Lung (tissue), 12 donors: Measurements from ENCODE around the gene MSRB1. TPM values are rescaled to one million over a fixed set of nuclear protein-coding genes. Genes with fewer than 3 reads are reported as not detected.

Source experiments
- ATAC-seq: fragments of 200-7000 bp; cut with Tn5 transposase; one replicate; pipeline ENCODE4 v1.9.1; 2020; ENCODE audit warnings: moderate number of reproducible peaks; ENCODE audit not compliant: insufficient read depth, low FRiP score
- DNase-seq, 3 donors: peaks; one replicate each; pipeline ENCODE4 v3.0.0-alpha.2; 2013 to 2017
- H3K27ac ChIP-seq, 2 donors: one replicate each; pipeline ENCODE4 v1.5.1; 2013; ENCODE audit warnings: mild to moderate bottlenecking in 2 of 2, moderate library complexity in 2 of 2, control low read depth in 1 of 2, inconsistent platforms in 1 of 2, low read depth in 1 of 2, low read length in 1 of 2
- H3K27me3 ChIP-seq, 3 donors: one replicate each; pipeline ENCODE4 v1.5.1; 2013; ENCODE audit warnings: low read length in 2 of 3; ENCODE audit not compliant: control insufficient read depth in 3 of 3, insufficient read depth in 3 of 3
- H3K36me3 ChIP-seq, 4 donors: one replicate each; pipeline ENCODE4 v1.5.1; 2013; ENCODE audit warnings: low read length in 4 of 4, mild to moderate bottlenecking in 1 of 4, moderate library complexity in 1 of 4; ENCODE audit not compliant: control insufficient read depth in 4 of 4, insufficient read depth in 4 of 4
- H3K4me1 ChIP-seq, 5 donors: one replicate each; pipeline ENCODE4 v1.5.1; 2013; ENCODE audit warnings: low read length in 5 of 5, mild to moderate bottlenecking in 2 of 5, moderate library complexity in 1 of 5; ENCODE audit not compliant: control insufficient read depth in 5 of 5, insufficient read depth in 5 of 5
- H3K4me3 ChIP-seq: one replicate; pipeline ENCODE4 v1.5.1; 2013; ENCODE audit warnings: mild to moderate bottlenecking, control low read depth, moderate library complexity
- H3K9ac ChIP-seq, 2 donors: one replicate each; pipeline ENCODE4 v1.5.1; 2013; ENCODE audit warnings: low read length in 2 of 2, control low read depth in 1 of 2; ENCODE audit not compliant: insufficient read depth in 1 of 2
- H3K9me3 ChIP-seq, 4 donors: one replicate each; pipeline ENCODE4 v1.5.1; 2013; ENCODE audit warnings: low read length in 3 of 4, mild to moderate bottlenecking in 1 of 4, moderate library complexity in 1 of 4; ENCODE audit not compliant: control insufficient read depth in 4 of 4, insufficient read depth in 3 of 4
- CTCF ChIP-seq: IDR thresholded peaks from 2 replicates; pipeline ENCODE4 v1.5.1; 2012; ENCODE audit warnings: mild to moderate bottlenecking; ENCODE audit errors: control extremely low read depth, extremely low read depth
- WGBS, 2 donors: extraction: QIAGEN DNeasy Blood & Tissue Kit; methylation state at CpG; one replicate each; pipeline ENCODE4 v1.1.7; 2013; 5-methylcytosine and 5-hydroxymethylcytosine counted together
- polyA plus RNA-seq, 2 donors: library from polyadenylated mRNA; stranded (reverse); fragments of 200-250 nt; gene quantifications; one replicate each; pipeline ENCODE4 v1.2.1, GENCODE V29; 2013
- total RNA-seq, 2 donors: library from RNA; depleted of rRNA in 1 of 2; stranded (reverse); fragments of >200 nt in 1 of 2; gene quantifications; one replicate each; pipeline ENCODE4 v1.2.1, GENCODE V29; 2014 to 2021
- donor health status: control.
- donor health status: control.
- donor health status: Bipolar disorder and iron deficiency.
- donor health status: healthy.
- donor health status: DM: yes; HTN: yes; CAD: no.

The MSRB1 gene
- total and polyA plus RNA-seq, 4 donors, result 11.1 to 164 (median 51.2) TPM

GRCh38 chr16:1906055-1906845 lies 36.7 kb downstream of the MSRB1 start:
- TF ChIP-seq CTCF, result no peak
- Histone ChIP-seq H3K9ac (no peak overlapping the region), H3K27me3 (peaks cover 0 to 9% (median 0%) of the 10 kb centered on the region in 3 donors), H3K36me3 (no peaks in the 10 kb centered on the region), H3K27ac (no peak overlapping the region), H3K9me3 (peaks cover 0 to 1% (median 0%) of the 10 kb centered on the region in 4 donors), H3K4me3 (no peak overlapping the region), H3K4me1 (no peaks in the 10 kb centered on the region)
- no peak for DNase-seq
- 53 to 62% methylated on average over 31 of the region's 31 CpGs for WGBS, 2 donors
- ATAC-seq, result no peak

- 60 to 77% methylated on average over 22 of the region's 22 CpGs for WGBS, 2 donors
- ATAC-seq, result no peak
- TF ChIP-seq CTCF, result no peak
Measured at GRCh38 chr16:1903845-1904840, 38.9 kb downstream of the MSRB1 start.

GRCh38 chr16:1903220-1903574 lies 39.8 kb downstream of the MSRB1 start:
- TF ChIP-seq CTCF, result no peak
- WGBS, 2 donors, result 62 to 74% methylated on average over 13 of the region's 13 CpGs
- H3K27ac ChIP-seq, result no peak overlapping the region
- ATAC-seq, result no peak
- peaks cover 0 to 2% (median 0%) of the 10 kb centered on the region in 5 donors for H3K4me1 ChIP-seq
- no peak overlapping the region for H3K9ac ChIP-seq
- no peak overlapping the region for H3K4me3 ChIP-seq
- peaks cover 0 to 10% (median 0%) of the 10 kb centered on the region in 3 donors for H3K27me3 ChIP-seq
- DNase-seq, result no peak
- peaks cover 0 to 1% (median 0%) of the 10 kb centered on the region in 4 donors for H3K9me3 ChIP-seq
- H3K36me3 ChIP-seq, result no peaks in the 10 kb centered on the region

More at GRCh38 chr16:1903845-1904840, 38.9 kb downstream of the MSRB1 start:
- no peaks in the 10 kb centered on the region for H3K36me3 ChIP-seq
- H3K27me3 ChIP-seq, result peaks cover 0 to 9% (median 0%) of the 10 kb centered on the region in 3 donors
- H3K4me3 ChIP-seq, result no peak overlapping the region
- no peak overlapping the region for H3K9ac ChIP-seq
- H3K9me3 ChIP-seq, result peaks cover 0 to 1% (median 0%) of the 10 kb centered on the region in 4 donors
- peak overlapping the region in 1 of 2 donors; percentile 71 for H3K27ac ChIP-seq
- peak in 1 of 3 donors; percentile 40 for DNase-seq
- H3K4me1 ChIP-seq, result peaks cover 0 to 2% (median 0%) of the 10 kb centered on the region in 5 donors
